ENCODE measurements around the gene BANF2.

Gene BANF2

GRCh38 chr20:17735206-17735804 lies 35.5 kb downstream of the BANF2 start:
- Histone ChIP-seq H3K9ac (ENCODE audit: low read depth, low read length) (no peak overlapping the region), H3K36me3 (ENCODE audit: insufficient read depth, low read length) (no peaks in the 10 kb centered on the region), H3K4me1 (ENCODE audit: insufficient read depth, low read length) (peaks cover 6% of the 10 kb centered on the region; the same call in 1 of the 2 replicates), H3K9me3 (ENCODE audit: control insufficient read depth, insufficient read depth, low read length) (0 out of 2 replicates have a peak, but pooled peaks cover 6% of the 10 kb centered on the region)

GRCh38 chr20:17735959-17736621 lies 36.3 kb downstream of the BANF2 start:
- H3K4me1 ChIP-seq (ENCODE audit: insufficient read depth, low read length): peaks cover 6% of the 10 kb centered on the region; the same call in 1 of the 2 replicates
- H3K9ac ChIP-seq (ENCODE audit: low read depth, low read length): no peak overlapping the region
- H3K9me3 ChIP-seq (ENCODE audit: control insufficient read depth, insufficient read depth, low read length): 0 out of 2 replicates have a peak, but pooled peaks cover 6% of the 10 kb centered on the region
- H3K36me3 ChIP-seq (ENCODE audit: insufficient read depth, low read length): no peaks in the 10 kb centered on the region

GRCh38 chr20:17738154-17738553 lies 38.4 kb downstream of the BANF2 start:
- 0 out of 2 replicates have a peak, but pooled peaks cover 6% of the 10 kb centered on the region for H3K9me3 ChIP-seq (ENCODE audit: control insufficient read depth, insufficient read depth, low read length)
- H3K36me3 ChIP-seq (ENCODE audit: insufficient read depth, low read length): no peaks in the 10 kb centered on the region
- H3K9ac ChIP-seq (ENCODE audit: low read depth, low read length): no peak overlapping the region
- peaks cover 6% of the 10 kb centered on the region; the same call in 1 of the 2 replicates for H3K4me1 ChIP-seq (ENCODE audit: insufficient read depth, low read length)

- Histone ChIP-seq H3K4me1 (ENCODE audit: insufficient read depth, low read length) (no peaks in the 10 kb centered on the region), H3K9ac (ENCODE audit: low read depth, low read length) (no peak overlapping the region), H3K36me3 (ENCODE audit: insufficient read depth, low read length) (no peaks in the 10 kb centered on the region), H3K9me3 (ENCODE audit: control insufficient read depth, insufficient read depth, low read length) (0 out of 2 replicates have a peak, but pooled peaks cover 6% of the 10 kb centered on the region)
Measured at GRCh38 chr20:17741220-17741619, 41.5 kb downstream of the BANF2 start.

DNA sequence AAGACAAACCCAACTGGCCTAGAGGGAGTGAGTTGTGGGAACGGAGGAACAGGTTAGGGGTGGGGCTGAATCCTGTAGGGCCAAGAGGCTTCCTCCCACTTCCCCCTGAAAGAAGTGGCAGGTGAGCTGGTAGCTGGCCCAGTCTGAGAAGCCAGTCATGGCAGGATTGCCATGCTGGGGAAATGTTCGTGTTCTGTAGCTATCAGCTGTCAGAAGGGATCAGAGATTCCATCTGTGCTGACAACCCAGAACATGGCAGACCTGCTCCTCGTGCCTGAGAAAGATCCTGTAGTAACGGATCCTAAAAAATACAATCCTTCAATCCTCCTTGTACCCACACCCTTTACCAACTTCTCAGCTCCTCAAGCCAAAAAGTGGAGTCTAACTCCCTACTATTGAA lies 43.0 kb downstream of the BANF2 start:
- H3K9ac ChIP-seq (ENCODE audit: low read depth, low read length): no peak overlapping the region
- H3K9me3 ChIP-seq (ENCODE audit: control insufficient read depth, insufficient read depth, low read length): 0 out of 2 replicates have a peak, but pooled peaks cover 5% of the 10 kb centered on the region
- no peaks in the 10 kb centered on the region for H3K4me1 ChIP-seq (ENCODE audit: insufficient read depth, low read length)
- no peaks in the 10 kb centered on the region for H3K36me3 ChIP-seq (ENCODE audit: insufficient read depth, low read length)

- Histone ChIP-seq H3K36me3 (ENCODE audit: insufficient read depth, low read length) (no peaks in the 10 kb centered on the region), H3K4me1 (ENCODE audit: insufficient read depth, low read length) (no peaks in the 10 kb centered on the region), H3K9ac (ENCODE audit: low read depth, low read length) (no peak overlapping the region), H3K9me3 (ENCODE audit: control insufficient read depth, insufficient read depth, low read length) (0 out of 2 replicates have a peak, but pooled peaks cover 4% of the 10 kb centered on the region)
Measured at GRCh38 chr20:17743677-17744076, 43.9 kb downstream of the BANF2 start.

DNA sequence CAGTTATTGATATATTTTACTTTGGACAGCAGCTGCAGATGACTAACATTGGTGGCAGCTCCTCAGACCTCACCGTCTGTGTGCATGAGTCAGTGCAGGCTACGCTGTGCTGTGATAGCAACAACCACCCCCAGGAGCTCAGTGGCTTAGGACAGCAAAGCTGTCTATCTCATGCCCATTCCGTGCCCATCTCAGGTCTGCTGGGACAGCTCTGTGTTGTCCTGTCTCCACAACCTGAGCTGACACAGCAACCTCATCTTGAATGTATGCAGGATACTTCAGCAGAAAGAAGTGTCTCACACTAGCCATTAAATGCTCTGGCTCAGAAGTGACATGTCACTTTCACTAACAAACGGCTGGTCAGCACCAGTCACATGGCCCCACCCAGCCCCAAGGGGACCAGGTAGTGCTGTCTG lies 47.7 kb downstream of the BANF2 start:
- H3K36me3 ChIP-seq (ENCODE audit: insufficient read depth, low read length): no peaks in the 10 kb centered on the region
- H3K4me1 ChIP-seq (ENCODE audit: insufficient read depth, low read length): no peaks in the 10 kb centered on the region; the same call in 1 of the 2 replicates
- H3K9me3 ChIP-seq (ENCODE audit: control insufficient read depth, insufficient read depth, low read length): no peaks in the 10 kb centered on the region
- no peak overlapping the region for H3K9ac ChIP-seq (ENCODE audit: low read depth, low read length)

DNA sequence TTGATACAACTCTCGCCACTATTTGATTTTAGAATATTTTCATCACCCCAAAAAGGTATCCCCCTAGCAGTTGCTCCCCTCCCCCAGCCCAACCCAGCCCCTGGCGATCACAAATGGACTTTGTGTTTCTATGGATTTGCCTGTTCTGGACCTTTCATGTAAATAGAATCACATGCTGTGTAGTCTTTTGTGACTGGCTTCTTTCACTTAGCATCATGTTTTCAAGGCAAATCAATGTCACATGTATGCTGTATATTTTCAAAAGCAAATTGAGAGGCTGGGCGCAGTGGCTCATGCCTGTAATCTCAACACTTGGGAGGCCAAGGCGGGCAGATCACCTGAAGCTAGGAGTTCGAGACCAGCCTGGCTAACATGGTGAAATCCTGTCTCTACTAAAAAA lies 48.5 kb downstream of the BANF2 start:
- H3K4me1 ChIP-seq (ENCODE audit: insufficient read depth, low read length): no peaks in the 10 kb centered on the region; the same call in 1 of the 2 replicates
- H3K36me3 ChIP-seq (ENCODE audit: insufficient read depth, low read length): no peaks in the 10 kb centered on the region
- no peaks in the 10 kb centered on the region for H3K9me3 ChIP-seq (ENCODE audit: control insufficient read depth, insufficient read depth, low read length)
- H3K9ac ChIP-seq (ENCODE audit: low read depth, low read length): no peak overlapping the region

DNA sequence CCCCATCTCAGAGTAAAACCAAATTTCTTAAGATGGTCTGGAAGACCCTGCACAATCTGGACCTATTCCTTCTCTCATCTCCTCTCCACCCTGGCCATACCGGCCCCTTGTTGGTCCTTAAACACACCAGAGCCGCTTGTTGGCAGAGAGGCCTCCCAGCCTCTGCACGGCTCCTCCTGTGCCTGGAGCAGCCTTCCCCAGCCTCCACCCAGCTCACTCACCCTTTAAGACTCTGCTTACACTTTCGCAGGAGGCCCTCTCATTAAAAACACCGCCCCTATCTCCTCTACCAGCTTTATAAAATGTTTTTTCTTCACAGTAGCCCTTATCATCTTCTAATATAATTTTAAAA lies 49.8 kb downstream of the BANF2 start:
- Histone ChIP-seq H3K9me3 (ENCODE audit: control insufficient read depth, insufficient read depth, low read length) (no peaks in the 10 kb centered on the region), H3K4me1 (ENCODE audit: insufficient read depth, low read length) (no peaks in the 10 kb centered on the region; the same call in 1 of the 2 replicates), H3K9ac (ENCODE audit: low read depth, low read length) (no peak overlapping the region), H3K36me3 (ENCODE audit: insufficient read depth, low read length) (no peaks in the 10 kb centered on the region)

- Histone ChIP-seq H3K9me3 (ENCODE audit: control insufficient read depth, insufficient read depth, low read length) (no peaks in the 10 kb centered on the region), H3K36me3 (ENCODE audit: insufficient read depth, low read length) (no peaks in the 10 kb centered on the region), H3K4me1 (ENCODE audit: insufficient read depth, low read length) (no peaks in the 10 kb centered on the region; the same call in 1 of the 2 replicates), H3K9ac (ENCODE audit: low read depth, low read length) (no peak overlapping the region)
Measured at GRCh38 chr20:17749978-17750721, 50.4 kb downstream of the BANF2 start.

GRCh38 chr20:17750722-17751045 lies 50.9 kb downstream of the BANF2 start:
- H3K9me3 ChIP-seq (ENCODE audit: control insufficient read depth, insufficient read depth, low read length): no peaks in the 10 kb centered on the region
- H3K4me1 ChIP-seq (ENCODE audit: insufficient read depth, low read length): no peaks in the 10 kb centered on the region; the same call in 1 of the 2 replicates
- no peaks in the 10 kb centered on the region for H3K36me3 ChIP-seq (ENCODE audit: insufficient read depth, low read length)
- no peak overlapping the region for H3K9ac ChIP-seq (ENCODE audit: low read depth, low read length)

DNA sequence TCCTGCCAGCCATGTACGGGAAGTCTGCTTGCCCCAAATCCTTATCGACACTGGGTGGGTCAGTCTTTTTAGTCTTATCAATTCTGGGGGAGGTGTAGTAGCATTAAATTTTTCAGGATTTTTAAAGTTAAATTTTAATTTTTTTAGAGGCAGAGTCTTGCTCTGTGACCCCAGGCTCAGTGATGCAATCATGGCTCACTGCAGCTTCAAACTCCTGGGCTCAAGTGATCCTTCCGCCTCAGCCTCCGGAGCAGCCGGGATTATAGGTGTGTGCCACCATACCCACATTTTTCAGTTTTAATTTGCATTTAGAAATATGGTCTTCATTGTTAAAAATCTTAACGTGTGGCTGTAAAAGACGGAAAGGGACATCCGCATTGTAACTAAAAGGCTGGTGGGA lies 51.9 kb downstream of the BANF2 start:
- H3K9me3 ChIP-seq (ENCODE audit: control insufficient read depth, insufficient read depth, low read length): no peaks in the 10 kb centered on the region
- no peak overlapping the region for H3K9ac ChIP-seq (ENCODE audit: low read depth, low read length)
- no peaks in the 10 kb centered on the region; the same call in 1 of the 2 replicates for H3K4me1 ChIP-seq (ENCODE audit: insufficient read depth, low read length)
- H3K36me3 ChIP-seq (ENCODE audit: insufficient read depth, low read length): no peaks in the 10 kb centered on the region

DNA sequence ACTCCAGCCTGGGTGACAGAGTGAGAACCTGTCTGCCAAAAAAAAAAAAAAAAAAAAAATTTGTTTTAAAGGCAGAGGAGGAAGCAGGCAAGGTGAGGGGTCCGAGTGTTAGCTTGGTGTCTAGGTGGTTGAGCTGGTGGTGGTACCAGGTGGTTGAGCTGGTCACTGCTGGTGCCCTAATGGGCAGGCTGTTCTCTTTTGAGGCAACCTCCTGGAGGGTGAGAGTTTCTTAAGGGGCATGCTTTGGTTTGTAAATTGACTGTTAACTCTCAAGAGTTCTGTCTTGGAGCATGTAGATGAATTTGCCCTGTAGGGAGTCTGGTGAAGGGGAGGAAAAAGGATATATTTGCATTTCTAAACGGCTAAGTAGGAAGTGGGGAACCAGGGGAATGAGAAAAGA lies 52.7 kb downstream of the BANF2 start:
- Histone ChIP-seq H3K9me3 (ENCODE audit: control insufficient read depth, insufficient read depth, low read length) (no peaks in the 10 kb centered on the region), H3K4me1 (ENCODE audit: insufficient read depth, low read length) (no peaks in the 10 kb centered on the region; the same call in 1 of the 2 replicates), H3K9ac (ENCODE audit: low read depth, low read length) (no peak overlapping the region), H3K36me3 (ENCODE audit: insufficient read depth, low read length) (no peaks in the 10 kb centered on the region)

DNA sequence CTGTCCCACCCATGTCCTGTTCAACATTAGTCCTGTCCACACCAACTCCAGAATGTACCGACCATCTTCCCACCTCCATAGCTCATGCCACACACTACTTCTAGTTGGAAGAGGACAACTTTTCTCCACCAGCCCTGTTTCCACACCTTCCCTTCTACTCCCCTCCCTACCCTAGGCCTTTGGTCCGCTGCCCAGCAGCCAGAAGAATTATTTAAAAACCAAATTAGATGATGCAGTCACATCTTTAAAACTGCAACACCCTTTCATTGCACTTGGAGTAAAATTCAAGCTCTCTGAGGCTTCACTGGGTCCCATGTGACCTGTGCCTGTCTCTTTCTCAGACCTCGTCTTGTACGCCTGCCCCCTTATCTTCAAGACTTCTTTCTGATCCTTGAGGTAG lies 53.8 kb downstream of the BANF2 start:
- Histone ChIP-seq H3K9ac (ENCODE audit: low read depth, low read length) (no peak overlapping the region), H3K9me3 (ENCODE audit: control insufficient read depth, insufficient read depth, low read length) (no peaks in the 10 kb centered on the region), H3K36me3 (ENCODE audit: insufficient read depth, low read length) (no peaks in the 10 kb centered on the region), H3K4me1 (ENCODE audit: insufficient read depth, low read length) (no peaks in the 10 kb centered on the region; the same call in 1 of the 2 replicates)
